Fibroblast of lung (primary cell): Measurements from ENCODE around the gene GAS2L2. TPM values are rescaled to one million over a fixed set of nuclear protein-coding genes. Genes with fewer than 3 reads are reported as not detected.

ENCODE experiments used
- DNase-seq, 2 donors: peaks; one replicate each; pipeline versions ENCODE4 v3.0.0 to v3.0.0-alpha.2; 2010; ENCODE audit warnings: low read depth in 2 of 2
- H2AFZ ChIP-seq: 2 replicates; pipeline ENCODE4 v1.5.1; 2012; ENCODE audit warnings: low read length, control low read depth, inconsistent platforms
- H3K27ac ChIP-seq: 2 replicates; pipeline ENCODE4 v1.5.1; 2011; ENCODE audit warnings: low read length, control low read depth; ENCODE audit not compliant: insufficient read depth
- H3K27me3 ChIP-seq: 2 replicates; pipeline ENCODE4 v1.5.1; 2011; ENCODE audit warnings: mild to moderate bottlenecking, low read length; ENCODE audit not compliant: control insufficient read depth, insufficient read depth
- H3K36me3 ChIP-seq: 2 replicates; pipeline ENCODE4 v1.5.1; 2011; ENCODE audit warnings: low read length; ENCODE audit not compliant: control insufficient read depth, insufficient read depth
- H3K4me1 ChIP-seq: 2 replicates; pipeline ENCODE4 v1.5.1; 2011; ENCODE audit warnings: low read length; ENCODE audit not compliant: control insufficient read depth, insufficient read depth; ENCODE audit errors: extremely low read depth
- H3K4me2 ChIP-seq: 2 replicates; pipeline ENCODE4 v1.5.1; 2011; ENCODE audit warnings: low read length, control low read depth; ENCODE audit not compliant: insufficient read depth; ENCODE audit errors: extremely low read depth
- H3K4me3 ChIP-seq, 4 experiments: fragments of 200-600 bp in 1 of 4; sonication (generic) in 1 of 4; replicated peaks in 1 of 4; 2 replicates each; pipeline ENCODE4 v1.5.1; 2011 to 2016; ENCODE audit warnings: low read length in 4 of 4, low read depth in 3 of 4, mild to moderate bottlenecking in 3 of 4, control low read depth in 2 of 4, inconsistent platforms in 1 of 4, mixed read lengths in 1 of 4; ENCODE audit not compliant: insufficient read depth in 1 of 4; ENCODE audit errors: control extremely low read depth in 1 of 4
- H3K79me2 ChIP-seq: 2 replicates; pipeline ENCODE4 v1.5.1; 2012; ENCODE audit warnings: mild to moderate bottlenecking, low read length, inconsistent platforms; ENCODE audit not compliant: control insufficient read depth, insufficient read depth
- H3K9ac ChIP-seq: 2 replicates; pipeline ENCODE4 v1.5.1; 2011; ENCODE audit warnings: mild to moderate bottlenecking, low read length, control low read depth; ENCODE audit not compliant: insufficient read depth
- H3K9me3 ChIP-seq: 2 replicates; pipeline ENCODE4 v1.5.1; 2012; ENCODE audit warnings: low read depth, low read length; ENCODE audit not compliant: control insufficient read depth, insufficient read depth
- H4K20me1 ChIP-seq: 2 replicates; pipeline ENCODE4 v1.5.1; 2011; ENCODE audit warnings: low read length; ENCODE audit not compliant: control insufficient read depth, insufficient read depth; ENCODE audit errors: extremely low read depth
- CTCF ChIP-seq, 2 donors: IDR thresholded peaks in 1 of 2; conservative IDR thresholded peaks in 1 of 2; 1 replicate in 1 of 2; 2 replicates in 1 of 2; pipeline ENCODE4 v1.5.1; 2011 to 2012; ENCODE audit warnings: low read length in 2 of 2, control low read depth in 1 of 2, inconsistent platforms in 1 of 2, low read depth in 1 of 2, mild to moderate bottlenecking in 1 of 2
- EZH2 ChIP-seq: IDR thresholded peaks from 2 replicates; pipeline ENCODE4 v1.5.1; 2012; ENCODE audit warnings: low read length, control low read depth, mild to moderate bottlenecking; ENCODE audit errors: missing control alignments
- polyA plus RNA-seq, 2 donors: library from polyadenylated mRNA; depleted of rRNA in 1 of 2; stranded (reverse) in 1 of 2; unstranded in 1 of 2; fragments of >200 nt; gene quantifications; 2 replicates each; pipeline ENCODE4 v1.2.1, GENCODE V29; 2011 to 2012; ENCODE audit warnings: missing spikeins in 1 of 2
- total RNA-seq: library from RNA; depleted of rRNA; stranded (reverse); fragments of >200 nt; gene quantifications from 2 replicates; pipeline ENCODE4 v1.2.1, GENCODE V29; 2014

GAS2L2 gene
- total and polyA plus RNA-seq, 2 donors (not counting 1 experiment from before 2014, with no cell fraction given): not detected

- Histone ChIP-seq H3K36me3 (peaks cover 2% of the 10 kb centered on the region), H3K4me3 (peak within 1 kb of the TSS; percentile 1 to 69 (median 46)), H3K79me2 (no peaks in the 10 kb centered on the region), H4K20me1 (no peaks in the 10 kb centered on the region), H3K9ac (no peak within 1 kb of the TSS), H3K27ac (no peak within 1 kb of the TSS), H3K9me3 (no peaks in the 10 kb centered on the region), H3K27me3 (peaks cover 4% of the 10 kb centered on the region), H2AFZ (no peak within 1 kb of the TSS), H3K4me1 (peaks cover 5% of the 10 kb centered on the region), H3K4me2 (peak within 1 kb of the TSS; percentile 28)
- TF ChIP-seq CTCF (conservative IDR thresholded peaks at IDR 0.05 in 1 of 2, IDR thresholded peaks at IDR 0.05 in 1 of 2; ENCODE audit: low read depth in 1 of 2, low read length in 2 of 2): no peak
- peak; percentile 4 for TF ChIP-seq EZH2
- DNase-seq: peak; percentile 39 to 41
Observed at GRCh38 chr17:35731239-35731916, 21.7 kb downstream of the GAS2L2 start, which contains the start of gene RASL10B. Gene RASL10B, plus strand, starts transcription at chr17:35731639. Its CDS starts 3,546 bp downstream, at chr17:35735185.

GRCh38 chr17:35730400-35731005, 22.5 kb downstream of the GAS2L2 start:
- Histone ChIP-seq H3K4me2 (no peak overlapping the region), H3K9me3 (no peaks in the 10 kb centered on the region), H3K4me3 (no peak overlapping the region), H3K9ac (no peak overlapping the region), H4K20me1 (no peaks in the 10 kb centered on the region), H2AFZ (no peak overlapping the region), H3K4me1 (peaks cover 5% of the 10 kb centered on the region), H3K36me3 (peaks cover 2% of the 10 kb centered on the region), H3K79me2 (no peaks in the 10 kb centered on the region), H3K27me3 (peaks cover 4% of the 10 kb centered on the region), H3K27ac (no peak overlapping the region)
- TF ChIP-seq EZH2 (no peak), CTCF (conservative IDR thresholded peaks at IDR 0.05 in 1 of 2, IDR thresholded peaks at IDR 0.05 in 1 of 2; ENCODE audit: low read depth in 1 of 2, low read length in 2 of 2) (no peak)
- no peak for DNase-seq

GRCh38 chr17:35729405-35729833, 23.6 kb downstream of the GAS2L2 start:
- Histone ChIP-seq H3K4me3 (no peak overlapping the region), H3K27me3 (peaks cover 4% of the 10 kb centered on the region), H3K27ac (no peak overlapping the region), H3K9ac (no peak overlapping the region), H4K20me1 (no peaks in the 10 kb centered on the region), H3K79me2 (no peaks in the 10 kb centered on the region), H3K9me3 (no peaks in the 10 kb centered on the region), H3K4me1 (peaks cover 8% of the 10 kb centered on the region), H3K4me2 (no peak overlapping the region), H3K36me3 (peaks cover 6% of the 10 kb centered on the region), H2AFZ (no peak overlapping the region)
- DNase-seq: no peak
- no peak for TF ChIP-seq EZH2
- TF ChIP-seq CTCF (conservative IDR thresholded peaks at IDR 0.05 in 1 of 2, IDR thresholded peaks at IDR 0.05 in 1 of 2; ENCODE audit: low read depth in 1 of 2, low read length in 2 of 2): no peak
